Stimulated activated CD8-positive, alpha-beta memory T cell treated with anti-CD3 and anti-CD28 coated beads, Interleukin-12 subunit alpha, Interleukin-12 subunit beta, amount 100 ng/mL, for 1 hour (primary cell): Measurements from ENCODE around the gene PITPNM2.
"Not testable (repeated sequence)": the region's sequence is repeated elsewhere in the genome, so short reads cannot be mapped to it uniquely, and the experiment has no call there.

ENCODE experiments used
- DNase-seq: peaks from one replicate; pipeline ENCODE4 v3.0.0-alpha.2; 2020; ENCODE audit warnings: low read depth

The PITPNM2 gene

DNA sequence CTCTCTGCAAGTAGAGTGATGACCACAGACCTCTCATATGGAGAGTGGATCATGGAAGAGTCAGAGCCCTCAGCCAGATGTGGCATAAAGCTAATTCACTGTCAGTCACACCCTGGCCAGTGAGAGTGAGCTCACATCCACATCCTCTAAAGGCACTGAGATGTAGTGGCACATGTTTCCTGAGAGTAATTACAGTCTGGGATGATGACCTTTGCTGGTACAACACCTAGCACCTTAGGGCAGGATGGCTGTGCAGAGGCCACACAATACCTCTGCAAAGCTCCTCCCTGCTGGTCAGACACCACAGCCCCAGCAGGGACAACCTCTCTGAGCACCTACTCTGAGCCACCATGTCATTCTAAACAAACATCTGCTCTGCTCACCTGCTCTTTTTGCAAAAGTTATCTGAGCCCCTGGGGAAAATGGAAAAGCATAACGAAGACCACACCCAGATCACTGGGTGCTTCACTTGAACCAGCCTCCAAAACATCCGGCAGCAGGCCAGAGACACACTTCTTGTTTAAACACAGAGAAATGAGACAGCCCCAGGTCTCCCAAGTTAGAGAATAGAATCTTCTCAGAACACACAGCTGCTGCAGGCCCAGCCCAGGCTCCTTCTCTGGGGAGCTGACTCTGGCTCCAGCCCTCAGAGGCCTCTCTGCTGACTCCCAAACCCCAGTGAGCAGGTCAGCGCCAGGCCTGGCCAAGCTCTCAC, 30.3 kb downstream of the PITPNM2 start:
- no peak for DNase-seq

DNA sequence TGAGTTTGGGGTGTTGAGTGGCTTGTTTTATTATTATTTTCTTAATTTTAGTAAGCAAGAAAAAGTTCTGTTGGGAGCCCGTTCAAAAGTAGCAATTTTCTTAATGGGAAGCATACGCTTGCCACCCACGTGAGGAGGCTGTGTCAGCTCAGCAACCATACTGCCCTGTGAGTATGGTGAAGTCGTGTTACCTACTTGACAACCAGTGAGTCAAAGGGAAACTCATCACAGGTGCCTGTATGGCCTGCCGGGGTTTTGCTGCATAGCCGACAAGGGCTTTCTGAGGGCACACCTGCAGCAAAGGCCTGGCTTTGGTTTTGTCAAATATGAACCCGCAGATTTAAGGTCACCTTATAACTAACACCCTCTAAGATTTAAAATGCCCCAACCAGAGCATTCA, 31.1 kb downstream of the PITPNM2 start:
- no peak for DNase-seq

DNA sequence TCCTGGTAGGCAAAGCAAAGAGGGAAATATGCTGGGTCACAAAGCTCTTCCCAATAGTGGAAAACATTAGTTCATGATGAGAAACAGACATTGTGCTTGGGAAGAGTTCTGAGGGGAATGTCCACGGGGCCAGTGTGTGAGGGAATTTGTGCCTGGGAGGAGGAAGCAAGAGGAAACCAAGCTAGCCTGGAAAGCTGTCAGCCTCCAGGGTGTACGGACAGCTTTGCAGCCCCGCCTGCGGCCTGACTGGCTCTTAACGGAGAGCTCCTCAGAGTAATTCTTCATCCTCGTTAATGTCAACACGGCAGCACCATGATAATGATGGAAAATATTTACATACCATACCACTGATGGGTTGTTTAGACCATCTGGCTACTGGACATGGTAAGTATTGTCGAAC, 32.4 kb downstream of the PITPNM2 start:
- no peak for DNase-seq

DNA sequence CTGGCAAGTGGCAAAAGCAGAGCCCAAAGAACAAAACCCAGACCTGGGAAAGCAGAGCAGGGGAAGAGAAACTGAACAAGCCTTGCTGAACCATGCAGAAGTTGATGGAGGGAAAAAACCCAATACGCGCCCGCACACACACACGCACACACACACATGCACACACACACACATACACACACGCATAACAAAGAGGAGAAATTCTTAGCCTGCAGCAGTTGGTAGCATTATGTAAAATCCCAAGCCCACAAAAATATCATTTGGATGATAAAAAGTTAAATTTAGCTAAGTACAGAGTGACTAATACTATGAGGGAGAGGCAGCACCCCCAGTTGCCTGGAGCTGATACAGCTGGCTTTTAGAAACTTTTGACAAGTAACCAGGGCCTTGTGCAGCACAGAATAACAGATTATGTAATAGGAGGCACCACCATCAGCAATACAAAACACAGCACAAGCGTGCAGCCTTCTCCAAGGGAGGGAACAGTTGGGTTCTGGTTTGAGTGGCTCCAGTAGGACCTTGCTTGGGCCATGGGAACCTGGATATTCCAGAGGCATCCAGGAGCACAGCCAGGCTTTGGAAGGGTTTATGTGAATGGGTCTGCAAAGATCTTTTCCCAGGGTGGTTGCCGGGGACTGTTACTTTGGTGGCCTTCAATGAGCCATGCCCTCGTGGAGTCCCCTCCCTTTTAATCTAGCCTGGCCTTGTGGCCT, 35.3 kb downstream of the PITPNM2 start:
- no peak for DNase-seq

DNA sequence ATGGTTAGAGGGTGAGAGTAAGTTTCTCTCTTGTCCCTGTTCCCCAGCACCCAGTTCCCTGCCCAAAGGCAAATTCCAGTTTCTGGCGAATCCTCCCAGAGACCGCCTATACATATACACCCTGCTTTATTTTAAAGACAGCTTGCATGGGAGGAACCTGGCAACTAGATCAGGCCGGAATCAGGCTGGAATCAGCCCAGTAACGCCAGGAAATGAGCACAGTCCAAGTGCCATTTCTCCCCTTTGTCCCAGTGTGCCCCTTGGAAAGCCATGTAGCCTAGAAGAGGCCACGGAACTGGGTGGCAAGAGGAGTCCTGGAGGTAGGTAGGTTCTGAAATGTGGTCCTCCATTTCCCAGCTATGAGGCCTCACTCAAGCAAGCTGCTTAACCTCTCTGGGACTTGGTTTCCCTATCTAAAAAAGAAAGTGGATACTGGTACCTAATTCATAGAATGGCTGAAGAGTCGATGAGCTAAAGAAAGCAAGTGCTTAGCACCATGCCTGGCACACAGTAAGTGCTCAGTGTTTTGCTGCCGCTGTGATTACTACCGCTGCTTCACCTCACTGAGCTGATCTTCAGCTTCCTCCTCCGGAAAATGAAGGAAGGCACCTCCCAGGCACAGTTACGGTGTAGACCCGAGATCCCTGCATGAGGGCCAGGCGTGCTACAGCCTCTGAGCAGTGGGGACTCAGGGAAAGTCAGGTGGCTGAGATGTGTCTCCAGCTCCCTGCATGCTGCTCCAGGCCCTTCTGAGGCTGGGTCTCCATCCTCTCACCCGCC, 36.4 kb downstream of the PITPNM2 start:
- DNase-seq: no peak

DNA sequence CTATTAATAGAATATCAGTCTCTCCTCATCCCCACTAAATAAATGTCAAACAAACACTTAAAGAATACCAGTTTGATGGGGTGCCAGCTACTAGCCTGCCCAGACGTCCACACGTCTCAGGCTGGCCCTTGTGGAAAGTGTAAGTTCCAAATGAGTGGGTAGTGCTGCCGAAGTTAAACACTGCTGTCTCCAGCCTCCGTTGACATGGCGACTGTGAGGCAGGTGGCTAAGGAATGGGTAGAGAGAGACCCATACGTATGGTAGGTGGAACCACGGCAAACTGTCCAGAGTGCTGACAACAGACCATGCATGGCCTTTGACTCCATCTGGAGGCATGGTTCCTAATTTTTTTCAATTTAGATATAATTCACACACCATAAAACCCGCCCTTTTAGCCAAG, 37.9 kb downstream of the PITPNM2 start:
- no peak for DNase-seq

DNA sequence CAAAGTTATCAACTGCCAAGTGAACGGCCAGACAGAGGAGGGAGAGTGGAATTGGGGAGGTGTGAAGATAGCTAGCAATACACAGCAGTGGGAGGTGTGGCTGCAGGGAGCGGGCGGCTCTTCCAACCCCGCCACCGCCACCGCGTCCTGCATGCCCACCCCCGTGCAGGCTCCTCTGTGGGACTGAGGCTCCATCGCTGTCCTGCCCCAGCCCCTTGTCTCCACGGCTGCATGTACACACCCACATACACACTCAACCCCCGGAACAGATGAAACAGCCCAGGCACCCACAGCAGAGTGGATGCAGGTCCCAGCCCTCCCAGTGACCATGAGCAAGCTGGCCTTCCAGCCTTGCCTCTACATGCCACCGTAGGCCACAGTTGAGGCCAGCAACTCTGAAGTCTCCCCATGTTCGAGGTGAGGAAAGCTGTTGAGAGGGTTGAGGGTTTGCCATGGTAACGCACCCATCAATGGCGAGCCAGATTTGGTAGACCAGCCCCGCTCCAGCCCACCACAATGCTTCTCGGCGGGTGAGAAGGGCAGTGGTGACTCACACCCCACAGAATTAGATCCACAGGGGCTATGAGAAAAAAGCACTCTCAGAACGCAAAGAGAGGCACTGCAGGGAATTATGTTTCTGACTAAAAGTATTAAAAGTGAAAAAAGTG, 39.3 kb downstream of the PITPNM2 start:
- no peak for DNase-seq

DNA sequence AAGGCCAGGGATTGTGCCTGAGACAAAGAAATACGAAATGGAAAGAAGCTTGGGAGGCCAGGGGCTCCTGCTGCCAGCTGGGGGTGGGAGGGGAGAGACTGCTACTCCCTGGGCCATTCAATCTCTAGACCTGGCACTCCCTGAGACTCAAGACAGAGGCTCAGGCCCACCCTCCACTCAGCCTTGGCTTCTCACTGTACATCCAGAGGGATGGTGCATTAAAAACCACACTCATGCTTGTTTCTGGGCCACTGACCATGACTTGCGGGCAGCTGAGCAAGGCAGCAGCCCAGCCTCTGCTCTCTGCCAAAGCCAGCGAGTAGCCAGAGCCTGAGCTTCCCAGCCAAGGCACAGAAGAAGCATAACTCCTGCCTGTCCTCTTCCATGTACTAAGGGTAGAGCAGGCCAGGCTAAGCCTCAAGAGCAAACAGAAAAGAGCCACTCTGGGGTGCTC, 41.5 kb downstream of the PITPNM2 start:
- DNase-seq: no peak

DNA sequence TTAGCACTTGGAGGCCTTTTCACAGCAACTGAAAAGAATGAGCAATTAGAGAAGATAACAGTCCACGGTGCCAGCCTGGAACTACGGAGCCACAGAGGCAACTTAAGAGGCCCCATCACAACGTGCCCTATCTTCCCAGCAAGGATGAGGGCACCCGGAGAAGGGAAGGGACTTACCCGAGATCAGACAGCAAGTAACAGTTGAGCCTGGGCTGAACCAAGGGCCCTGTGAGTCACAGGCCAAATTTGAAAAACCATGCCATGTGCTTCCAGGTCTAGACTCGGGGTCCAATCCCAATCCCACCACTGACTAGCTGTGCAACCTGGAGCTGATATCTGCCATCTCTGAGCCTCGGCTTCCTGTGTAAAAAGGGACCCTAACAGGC, 42.2 kb downstream of the PITPNM2 start:
- no peak for DNase-seq

DNA sequence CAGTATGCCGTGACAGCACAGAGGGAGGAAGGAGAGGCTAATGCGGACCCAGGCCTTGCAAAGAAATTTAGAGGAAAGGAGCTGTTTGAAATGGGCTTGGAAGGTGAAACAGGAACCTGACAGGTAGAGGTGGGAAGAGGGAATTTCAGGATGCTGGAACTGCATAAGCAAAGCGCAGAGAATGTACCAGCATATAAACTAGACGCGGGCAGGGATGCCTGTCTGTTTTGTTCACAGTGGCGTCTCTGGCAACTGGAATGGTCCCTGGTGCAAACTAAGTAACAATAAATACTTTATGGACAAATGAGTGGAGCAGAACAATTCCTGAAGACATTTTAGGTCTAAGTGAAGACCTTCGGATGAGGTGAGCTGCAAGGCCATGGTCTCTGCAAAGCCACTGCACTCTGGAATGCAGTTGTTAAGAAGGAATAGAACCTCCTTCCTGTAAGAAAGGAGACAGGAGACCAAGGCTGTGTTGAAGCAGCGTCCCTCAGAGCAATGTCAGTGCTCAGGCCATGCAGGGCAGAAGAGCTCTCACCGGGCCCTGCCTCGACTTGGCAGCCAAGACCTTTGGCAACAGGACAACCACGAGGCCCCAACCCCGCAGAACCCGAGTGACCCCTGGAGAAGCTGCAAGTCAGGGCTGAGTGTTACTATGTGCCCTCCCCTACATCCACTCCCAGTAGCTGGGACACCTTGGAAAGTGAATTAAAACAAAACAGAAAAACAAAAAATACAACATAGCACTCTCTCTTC, 42.8 kb downstream of the PITPNM2 start:
- DNase-seq: no peak

DNA sequence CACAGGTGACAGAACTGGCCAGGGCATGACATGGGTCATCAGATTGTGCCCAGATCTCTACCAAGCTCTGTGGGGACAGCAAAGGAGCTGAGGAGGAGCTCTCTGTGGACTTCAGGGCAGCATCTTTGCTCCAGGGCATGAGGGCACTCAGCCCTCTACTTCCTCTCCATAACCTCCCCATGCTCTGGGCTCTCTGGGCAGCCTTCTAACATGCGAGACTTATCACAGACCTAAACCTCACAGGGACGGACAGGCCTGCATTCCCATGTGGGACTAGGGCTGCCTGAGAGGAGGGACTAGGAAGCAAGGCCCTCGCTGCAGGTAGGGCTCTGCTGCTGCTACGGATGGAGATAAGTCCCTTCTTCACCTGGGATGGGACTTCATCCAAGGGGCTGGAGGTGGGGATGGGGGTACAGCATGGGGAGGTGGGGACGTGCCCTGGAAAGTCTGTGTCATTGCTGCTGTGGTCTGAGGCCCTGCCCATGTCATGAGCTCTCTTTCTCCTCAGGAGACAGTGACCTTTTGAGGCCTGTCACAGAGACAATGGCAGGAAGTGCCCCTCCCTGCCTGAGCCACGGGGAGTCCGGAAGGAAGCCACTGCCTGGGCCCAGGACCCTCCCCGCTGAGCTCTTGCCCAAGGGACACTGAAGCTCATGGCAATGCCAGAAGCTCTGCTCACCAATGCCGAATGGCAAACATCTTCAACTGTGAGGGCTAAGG, 44.1 kb downstream of the PITPNM2 start:
- DNase-seq: no peak

DNA sequence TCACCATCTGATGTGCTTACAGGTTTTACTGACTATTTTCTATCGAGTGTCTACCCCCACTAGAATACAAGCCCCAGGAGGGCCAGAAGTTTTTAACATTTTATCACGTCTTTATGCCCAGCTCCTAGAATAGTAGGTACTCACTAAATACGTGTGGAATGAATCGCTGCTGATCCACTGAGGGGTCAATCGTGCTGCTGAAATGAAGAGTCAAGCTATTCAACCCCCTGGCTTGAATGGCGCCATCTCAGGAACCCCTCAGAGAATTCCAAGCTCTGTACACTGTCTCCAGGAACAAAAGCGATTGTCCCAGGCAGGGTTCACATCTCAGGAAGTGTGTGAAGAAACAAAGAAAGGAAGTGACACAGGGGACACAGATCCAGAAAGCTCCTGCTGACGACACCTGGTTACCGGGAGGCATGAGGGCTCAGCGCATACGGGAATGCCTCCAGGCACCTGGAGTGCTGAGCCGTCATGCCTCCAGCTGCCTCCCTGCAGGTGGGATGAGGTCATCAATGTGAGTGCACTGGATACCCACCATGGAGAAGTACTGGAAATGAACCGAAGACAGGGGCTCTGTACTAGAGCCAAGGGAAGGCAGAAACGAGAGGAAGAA, 45.6 kb downstream of the PITPNM2 start:
- no peak for DNase-seq

DNA sequence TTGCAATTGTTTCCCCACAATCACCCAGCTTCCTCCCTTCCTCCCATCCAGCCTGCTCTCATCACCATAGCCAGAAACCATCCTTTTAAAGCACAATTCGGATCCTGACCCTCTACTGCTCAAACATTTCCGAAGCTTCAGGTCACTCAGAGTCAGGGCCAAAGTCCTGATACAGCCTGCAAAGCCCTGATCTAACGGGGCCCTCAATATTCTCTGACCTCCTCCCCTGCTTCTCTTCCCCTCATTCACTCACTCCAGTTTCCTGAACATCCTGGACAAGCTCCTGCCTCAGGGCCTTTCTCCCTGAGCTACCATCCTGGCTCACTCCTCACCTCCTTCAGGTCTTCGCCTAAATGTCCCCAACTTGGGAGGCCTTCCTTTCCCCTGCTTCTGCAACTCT, 46.1 kb downstream of the PITPNM2 start:
- DNase-seq: no peak

DNA sequence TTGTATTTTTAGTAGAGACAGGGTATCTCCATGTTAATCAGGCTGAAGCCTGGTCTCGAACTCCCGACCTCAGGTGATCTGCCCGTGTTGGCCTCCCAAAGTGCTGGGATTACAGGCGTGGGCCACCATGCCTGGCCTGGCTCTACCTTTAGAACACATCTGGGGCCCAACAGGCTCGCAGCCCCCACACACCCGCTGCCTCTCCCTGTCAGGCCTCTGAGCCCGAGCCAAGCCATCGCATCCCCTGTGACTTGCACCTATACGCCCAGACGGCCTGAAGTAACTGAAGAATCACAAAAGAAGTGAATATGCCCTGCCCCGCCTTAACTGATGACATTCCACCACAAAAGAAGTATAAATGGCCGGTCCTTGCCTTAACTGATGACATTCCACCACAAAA, 46.8 kb downstream of the PITPNM2 start:
- not testable (repeated sequence) for DNase-seq

DNA sequence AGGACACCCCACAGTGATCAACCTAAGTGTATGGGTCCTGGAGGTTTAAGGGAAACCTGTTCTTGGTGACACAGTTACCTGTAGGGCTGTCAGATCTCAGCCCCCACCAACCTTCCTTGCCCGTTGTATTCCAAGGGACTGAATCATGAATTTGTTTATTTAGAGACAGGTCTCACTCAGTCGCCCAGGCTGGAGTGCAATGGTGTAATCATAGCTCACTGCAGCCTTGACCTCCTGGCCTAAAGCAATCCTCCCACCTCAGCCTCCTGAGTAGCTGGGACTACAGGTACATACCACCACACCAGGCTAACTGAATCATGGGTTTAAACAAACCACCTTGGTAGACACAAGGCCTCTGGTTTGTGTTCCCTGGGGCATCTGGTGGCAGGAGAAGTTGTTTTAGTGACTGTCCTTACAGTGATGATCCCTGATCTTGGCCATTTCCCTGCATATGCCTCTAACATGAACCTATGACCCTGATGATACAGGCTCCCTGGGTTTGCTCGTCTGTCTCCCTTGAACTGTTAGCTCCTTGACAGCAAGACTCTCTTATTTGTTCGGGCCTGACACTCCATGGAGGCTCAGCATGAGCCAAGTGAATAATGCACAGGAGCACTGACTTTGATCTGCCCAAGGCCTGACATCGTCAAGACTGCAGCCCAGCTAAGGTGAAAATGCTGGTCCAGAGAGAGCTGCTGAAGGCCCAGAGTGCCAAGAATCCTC, 47.9 kb downstream of the PITPNM2 start:
- no peak for DNase-seq

DNA sequence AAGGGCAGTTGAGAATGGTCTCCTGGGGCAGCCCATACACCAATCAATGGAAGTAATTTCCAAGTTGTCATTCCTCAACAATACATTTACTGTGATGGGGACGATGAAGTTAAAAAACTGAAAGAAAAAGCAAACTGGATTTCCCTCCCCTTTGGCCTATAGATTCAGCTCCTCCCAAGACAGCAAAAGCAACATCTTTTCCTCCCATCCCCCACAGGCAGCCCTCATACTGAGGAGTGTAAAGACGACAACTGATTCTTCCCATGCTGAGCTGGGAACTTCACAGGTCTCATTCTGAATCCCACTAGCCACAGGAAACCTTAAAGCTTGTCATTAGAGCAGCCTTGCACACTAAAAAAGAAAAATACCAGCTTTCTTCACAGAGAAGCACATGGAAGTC, 48.5 kb downstream of the PITPNM2 start:
- no peak for DNase-seq

DNA sequence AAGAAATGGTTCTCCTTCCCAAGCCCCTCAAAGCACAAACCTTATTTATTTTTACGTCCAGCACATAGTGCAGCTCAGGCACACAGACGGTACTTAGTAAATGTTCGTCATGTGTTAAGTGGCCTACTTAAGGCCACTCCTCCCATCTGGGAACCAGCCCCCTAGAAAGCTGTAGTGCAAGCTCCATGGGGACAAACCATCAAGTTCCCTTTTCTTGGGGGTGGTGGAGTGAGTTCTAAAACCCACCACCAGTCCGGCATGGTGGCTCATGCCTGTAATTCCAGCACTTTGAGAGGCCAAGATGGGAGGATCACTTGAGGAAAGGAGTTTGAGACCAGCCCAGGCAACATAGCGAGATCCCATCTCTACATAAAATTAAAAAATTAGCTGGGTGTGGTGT, 49.4 kb downstream of the PITPNM2 start:
- no peak for DNase-seq
